Measurements from ENCODE around the gene SIK3. TPM values are rescaled to one million over a fixed set of nuclear protein-coding genes. Genes with fewer than 3 reads are reported as not detected.

SIK3 gene
- total and polyA plus RNA-seq, 2 donors (not counting 3 experiments of a cell fraction or from before 2014, with no cell fraction given) = 10.3 to 21.3 TPM

GRCh38 chr11:117128289-117128688 is 30.1 kb upstream of the SIK3 start:
- TF ChIP-seq JUN (IDR thresholded peaks at IDR 0.05; ENCODE audit: borderline replicate concordance, insufficient read depth, insufficient read length, low read depth) = no peak
- no peak for TF ChIP-seq EZH2 (IDR thresholded peaks at IDR 0.05; ENCODE audit: borderline replicate concordance, low read depth, low read length, severe bottlenecking)
- no peak for TF ChIP-seq MYC (IDR thresholded peaks at IDR 0.05; ENCODE audit: low read depth, low read length)
- TF ChIP-seq GATA2 (IDR thresholded peaks at IDR 0.05; ENCODE audit: insufficient read depth, insufficient read length, low read depth, low read length) = no peak
- TF ChIP-seq POLR2A (IDR thresholded peaks at IDR 0.05; ENCODE audit: low read depth, low read length) = no peak
- no peak for TF ChIP-seq FOS (IDR thresholded peaks at IDR 0.05; ENCODE audit: borderline replicate concordance, insufficient read depth, low read length)
- TF ChIP-seq, protein P1, sequence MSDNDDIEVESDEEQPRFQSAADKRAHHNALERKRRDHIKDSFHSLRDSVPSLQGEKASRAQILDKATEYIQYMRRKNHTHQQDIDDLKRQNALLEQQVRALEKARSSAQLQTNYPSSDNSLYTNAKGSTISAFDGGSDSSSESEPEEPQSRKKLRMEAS (IDR thresholded peaks at IDR 0.05; ENCODE audit: insufficient read depth, insufficient read length) = no peak
- no peak for TF ChIP-seq POLR2AphosphoS5 (IDR thresholded peaks at IDR 0.05; ENCODE audit: insufficient read depth, low read depth, low read length)
- no peak for TF ChIP-seq CTCF (IDR thresholded peaks at IDR 0.05; ENCODE audit: extremely low read depth in 1 of 2, insufficient read depth in 1 of 2, low read depth in 1 of 2, low read length in 2 of 2)
- POLR2A ChIA-PET = no interaction called here
- H3K9me3 ChIP-seq (replicated peaks; ENCODE audit: control insufficient read depth, insufficient read depth, low read length) = no peaks in the 10 kb centered on the region
- BruUV-seq (replicated peaks) = no TSS peak
- H3K27ac ChIP-seq (ENCODE audit: insufficient read depth, low read depth, low read length) = no peak overlapping the region
- H3K9me1 ChIP-seq (replicated peaks; ENCODE audit: control insufficient read depth, extremely low read depth, insufficient read depth, low read length) = no peaks in the 10 kb centered on the region
- CTCF ChIA-PET = interaction anchor here (1.0 kb wide), 1 partner anchor 10 kb away, joined by 4 read pairs; no protein-coding TSS in a partner anchor
- no peak for DNase-seq (ENCODE audit: low read depth, low spot score)
- no peaks in the 10 kb centered on the region for H4K20me1 ChIP-seq (replicated peaks; ENCODE audit: control insufficient read depth, extremely low read depth, insufficient read depth, low read length)
- H3K4me2 ChIP-seq (ENCODE audit: insufficient read depth, low read length) = no peak overlapping the region
- no peak overlapping the region for H3K9ac ChIP-seq (replicated peaks; ENCODE audit: extremely low read depth, insufficient read depth, low read length)
- H3K79me2 ChIP-seq (ENCODE audit: control insufficient read depth, insufficient read depth, low read length) = no peaks in the 10 kb centered on the region
- dilution Hi-C loops (cut with MboI; ENCODE audit: extremely low pct_ligation_motif_present, low sequenced_read_pairs) (no loop called here), intact Hi-C loops (cut with micrococcal nuclease) (no loop called here)
- FAIRE-seq = no peak
- H3K27me3 ChIP-seq (ENCODE audit: control insufficient read depth in 2 of 2, insufficient read depth in 2 of 2, low read length in 2 of 2) = peaks cover 8 to 9% of the 10 kb centered on the region in 2 experiments
- no peak overlapping the region for H3K4me3 ChIP-seq (replicated peaks in 1 of 3; ENCODE audit: insufficient read depth in 1 of 3, low read depth in 1 of 3, low read length in 3 of 3)
- H3K36me3 ChIP-seq (ENCODE audit: control insufficient read depth in 2 of 2, extremely low read depth in 1 of 2, insufficient read depth in 2 of 2, low read length in 2 of 2) = no peaks in the 10 kb centered on the region
- H3K4me1 ChIP-seq (ENCODE audit: control insufficient read depth, extremely low read depth, insufficient read depth, low read length) = no peaks in the 10 kb centered on the region
- H2AFZ ChIP-seq (ENCODE audit: low read depth, low read length) = no peak overlapping the region

Data from endothelial cell of umbilical vein (primary cell).